Activated naive CD4-positive, alpha-beta T cell treated with anti-CD3 and anti-CD28 coated beads for 36 hours (primary cell): ENCODE data around the gene EXOC4. TPM values are rescaled to one million over a fixed set of nuclear protein-coding genes. Genes with fewer than 3 reads are reported as not detected.

Experiments used
- CTCF ChIA-PET: fragments of 350-600 bp; sonication (Branson Sonifier 250); formaldehyde crosslinking; loops from one replicate; lab custom pipeline; 2021; ENCODE audit warnings: antibody characterized with exemption; lab: Charles Lee
- DNase-seq: peaks from one replicate; pipeline ENCODE4 v3.0.0-alpha.2; 2020
- H3K27ac Mint-ChIP-seq: one replicate; pipeline ENCODE4 v1.8.0; 2021; ENCODE audit warnings: mild to moderate bottlenecking, mixed read lengths
- H3K27me3 Mint-ChIP-seq: one replicate; pipeline ENCODE4 v1.8.0; 2021; ENCODE audit warnings: low read depth, mixed read lengths
- H3K36me3 Mint-ChIP-seq: one replicate; pipeline ENCODE4 v1.8.0; 2021; ENCODE audit warnings: low read depth, mixed read lengths
- H3K4me1 Mint-ChIP-seq: one replicate; pipeline ENCODE4 v1.8.0; 2021; ENCODE audit warnings: low read depth, mixed read lengths
- H3K4me3 Mint-ChIP-seq: one replicate; pipeline ENCODE4 v1.8.0; 2021; ENCODE audit warnings: mild to moderate bottlenecking, moderate library complexity, mixed read lengths
- H3K9me3 Mint-ChIP-seq: one replicate; pipeline ENCODE4 v1.8.0; 2021; ENCODE audit warnings: mixed read lengths
- intact Hi-C: fragments of 100-400 bp; cut with micrococcal nuclease; formaldehyde crosslinking; loops from one replicate; pipeline ENCODE4 v1.15.1; 2023
- total RNA-seq, 2 experiments: library from RNA; stranded (reverse); gene quantifications; one replicate each; pipeline ENCODE4 v1.2.3, GENCODE V29; 2021

The EXOC4 gene
- total RNA-seq, 2 experiments from 2014 or later: 57.1 to 62.1 TPM

DNA sequence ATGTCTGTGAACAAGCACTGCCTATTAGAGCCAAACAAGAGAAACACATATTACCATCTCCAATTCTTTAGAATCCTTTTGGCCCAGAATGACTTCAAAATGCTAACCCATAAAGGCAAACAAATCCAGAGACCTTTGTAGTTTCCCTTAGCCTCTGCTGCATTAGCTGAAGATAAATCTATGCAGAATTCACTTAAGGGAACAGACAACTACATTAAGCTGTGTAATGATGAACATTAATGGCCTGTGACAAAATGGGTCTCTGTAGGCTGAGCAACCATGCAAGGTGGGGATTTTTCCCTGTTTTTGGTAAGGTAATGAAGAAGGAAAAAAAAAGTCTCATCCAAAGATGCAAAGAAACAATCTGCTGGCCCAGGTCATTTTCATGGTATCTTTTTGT, 411.6 kb downstream of the EXOC4 start:
- CTCF ChIA-PET: no interaction called here
- H3K36me3 Mint-ChIP-seq: peaks cover 7% of the 10 kb centered on the region

GRCh38 chr7:133668296-133669060, 415.6 kb downstream of the EXOC4 start:
- intact Hi-C loops: no loop called here
- CTCF ChIA-PET: no interaction called here
- no peak overlapping the region for H3K4me3 Mint-ChIP-seq
- no peaks in the 10 kb centered on the region for H3K27me3 Mint-ChIP-seq
- no peaks in the 10 kb centered on the region for H3K4me1 Mint-ChIP-seq
- no peak for DNase-seq
- H3K27ac Mint-ChIP-seq: no peak overlapping the region
- H3K36me3 Mint-ChIP-seq: peaks cover 4% of the 10 kb centered on the region
- no peaks in the 10 kb centered on the region for H3K9me3 Mint-ChIP-seq

More for the DNA sequence above, 411.6 kb downstream of the EXOC4 start:
- Mint-ChIP-seq H3K9me3 (no peaks in the 10 kb centered on the region), H3K27ac (no peak overlapping the region), H3K4me3 (no peak overlapping the region), H3K4me1 (no peaks in the 10 kb centered on the region), H3K27me3 (no peaks in the 10 kb centered on the region)
- intact Hi-C loops: no loop called here
- no peak for DNase-seq

GRCh38 chr7:133669061-133669455, 416.2 kb downstream of the EXOC4 start:
- no peak for DNase-seq
- Mint-ChIP-seq H3K4me3 (no peak overlapping the region), H3K4me1 (no peaks in the 10 kb centered on the region), H3K36me3 (peaks cover 3% of the 10 kb centered on the region), H3K27ac (no peak overlapping the region), H3K27me3 (no peaks in the 10 kb centered on the region), H3K9me3 (no peaks in the 10 kb centered on the region)
- CTCF ChIA-PET: interaction anchor here (0.8 kb wide), 1 partner anchor 9 kb away, joined by 3 read pairs; no protein-coding TSS in a partner anchor
- intact Hi-C loops: no loop called here

DNA sequence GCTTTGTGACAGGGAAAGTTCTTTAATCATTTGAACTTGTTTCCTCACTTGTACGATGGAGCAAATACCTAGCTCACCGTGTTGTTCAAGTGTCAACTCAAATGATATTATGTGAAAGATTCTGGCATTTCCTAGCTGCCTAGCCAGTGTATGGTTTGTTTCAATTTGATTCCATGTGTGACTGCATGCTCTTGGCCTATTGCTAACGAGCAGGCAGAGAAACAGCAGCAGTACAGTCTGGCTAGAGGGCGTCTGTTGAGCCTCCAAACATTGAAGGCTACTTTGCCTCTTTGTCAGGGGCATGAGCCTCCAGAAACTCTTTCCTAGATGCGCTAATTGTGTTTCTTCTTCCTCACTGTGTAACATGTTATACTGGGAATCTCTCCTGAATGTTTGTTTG, 417.4 kb downstream of the EXOC4 start:
- peaks cover 3% of the 10 kb centered on the region for H3K36me3 Mint-ChIP-seq

GRCh38 chr7:133672866-133673265, 420.0 kb downstream of the EXOC4 start:
- intact Hi-C loops: no loop called here
- no peak overlapping the region for H3K4me3 Mint-ChIP-seq
- H3K27me3 Mint-ChIP-seq: no peaks in the 10 kb centered on the region
- peaks cover 3% of the 10 kb centered on the region for H3K36me3 Mint-ChIP-seq
- H3K4me1 Mint-ChIP-seq: no peaks in the 10 kb centered on the region
- no peak for DNase-seq
- H3K27ac Mint-ChIP-seq: no peak overlapping the region
- CTCF ChIA-PET: no interaction called here
- no peaks in the 10 kb centered on the region for H3K9me3 Mint-ChIP-seq

More for the DNA sequence above, 417.4 kb downstream of the EXOC4 start:
- Mint-ChIP-seq H3K4me3 (no peak overlapping the region), H3K27ac (no peak overlapping the region), H3K4me1 (no peaks in the 10 kb centered on the region), H3K9me3 (no peaks in the 10 kb centered on the region), H3K27me3 (no peaks in the 10 kb centered on the region)
- intact Hi-C loops: no loop called here
- DNase-seq: no peak
- CTCF ChIA-PET: interaction anchor here (0.6 kb wide), 1 partner anchor 32 kb away, joined by 4 read pairs; no protein-coding TSS in a partner anchor

- H3K36me3 Mint-ChIP-seq: peaks cover 4% of the 10 kb centered on the region
- intact Hi-C loops: no loop called here
- CTCF ChIA-PET: no interaction called here
- H3K27ac Mint-ChIP-seq: no peak overlapping the region
- no peak for DNase-seq
- H3K4me3 Mint-ChIP-seq: no peak overlapping the region
- no peaks in the 10 kb centered on the region for H3K27me3 Mint-ChIP-seq
- H3K4me1 Mint-ChIP-seq: no peaks in the 10 kb centered on the region
- no peaks in the 10 kb centered on the region for H3K9me3 Mint-ChIP-seq
Observed at GRCh38 chr7:133674079-133674763, 421.3 kb downstream of the EXOC4 start.

- H3K27me3 Mint-ChIP-seq: no peaks in the 10 kb centered on the region
- DNase-seq: no peak
- H3K4me1 Mint-ChIP-seq: no peaks in the 10 kb centered on the region
- no peak overlapping the region for H3K4me3 Mint-ChIP-seq
- H3K27ac Mint-ChIP-seq: no peak overlapping the region
- CTCF ChIA-PET: no interaction called here
- intact Hi-C loops: no loop called here
- H3K36me3 Mint-ChIP-seq: peaks cover 8% of the 10 kb centered on the region
- no peaks in the 10 kb centered on the region for H3K9me3 Mint-ChIP-seq
Observed at GRCh38 chr7:133675510-133676218, 422.8 kb downstream of the EXOC4 start.

GRCh38 chr7:133676805-133677370, 424.0 kb downstream of the EXOC4 start:
- Mint-ChIP-seq H3K4me1 (no peaks in the 10 kb centered on the region), H3K4me3 (no peak overlapping the region), H3K27me3 (no peaks in the 10 kb centered on the region), H3K36me3 (peaks cover 5% of the 10 kb centered on the region), H3K9me3 (no peaks in the 10 kb centered on the region), H3K27ac (no peak overlapping the region)
- CTCF ChIA-PET: interaction anchor here (0.7 kb wide), 1 partner anchor 14 kb away, joined by 5 read pairs; no protein-coding TSS in a partner anchor
- intact Hi-C loops: no loop called here
- no peak for DNase-seq

- H3K36me3 Mint-ChIP-seq: peaks cover 9% of the 10 kb centered on the region
- CTCF ChIA-PET: interaction anchor here (0.8 kb wide), 1 partner anchor 9 kb away, joined by 3 read pairs; no protein-coding TSS in a partner anchor
- DNase-seq: no peak
- no peak overlapping the region for H3K27ac Mint-ChIP-seq
- H3K4me3 Mint-ChIP-seq: no peak overlapping the region
- no peaks in the 10 kb centered on the region for H3K27me3 Mint-ChIP-seq
- no peaks in the 10 kb centered on the region for H3K9me3 Mint-ChIP-seq
- intact Hi-C loops: no loop called here
- H3K4me1 Mint-ChIP-seq: peaks cover 4% of the 10 kb centered on the region
Observed at GRCh38 chr7:133678137-133678814, 425.4 kb downstream of the EXOC4 start.

DNA sequence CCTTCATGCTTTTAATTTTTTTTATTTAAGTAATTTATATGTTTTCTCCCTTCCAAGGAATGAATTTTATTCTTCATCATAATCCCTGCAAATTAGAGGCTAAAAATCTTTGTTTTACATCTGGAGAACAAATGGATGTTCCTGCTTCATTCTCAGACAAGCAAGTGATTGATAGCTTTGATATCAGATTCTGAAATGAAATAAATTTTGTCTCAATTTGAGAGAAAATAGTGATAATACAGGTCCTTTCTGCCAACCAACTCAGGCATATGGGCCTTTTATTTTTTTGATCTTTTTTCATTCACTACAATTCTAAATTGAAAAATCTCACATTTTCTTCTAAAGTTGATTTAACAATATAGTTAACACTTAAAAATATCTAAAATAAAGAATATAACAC, 427.1 kb downstream of the EXOC4 start:
- no peak overlapping the region for H3K27ac Mint-ChIP-seq
- H3K9me3 Mint-ChIP-seq: no peaks in the 10 kb centered on the region
- intact Hi-C loops: no loop called here
- no peaks in the 10 kb centered on the region for H3K27me3 Mint-ChIP-seq
- peaks cover 9% of the 10 kb centered on the region for H3K36me3 Mint-ChIP-seq
- CTCF ChIA-PET: no interaction called here
- no peak for DNase-seq
- no peak overlapping the region for H3K4me3 Mint-ChIP-seq
- peaks cover 4% of the 10 kb centered on the region for H3K4me1 Mint-ChIP-seq

DNA sequence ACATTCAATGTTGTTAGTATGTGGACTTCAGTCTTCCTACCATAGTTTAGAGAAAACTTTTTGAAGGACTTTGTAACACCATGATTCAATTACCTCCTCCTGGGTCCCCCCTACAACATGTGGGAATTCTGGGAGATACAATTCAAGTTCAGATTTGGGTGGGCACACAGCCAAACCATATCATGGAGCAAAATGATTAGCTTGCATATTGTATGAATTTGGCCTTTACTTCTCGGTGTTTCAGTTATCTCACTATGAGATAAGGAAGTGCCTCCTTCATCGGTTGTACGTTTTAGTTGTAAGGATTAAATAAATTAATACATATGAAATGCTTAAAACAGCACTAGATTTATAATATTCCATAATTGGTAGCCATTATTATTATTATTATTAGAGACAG, 428.7 kb downstream of the EXOC4 start:
- intact Hi-C loops: no loop called here
- Mint-ChIP-seq H3K4me3 (no peak overlapping the region), H3K4me1 (peaks cover 4% of the 10 kb centered on the region), H3K9me3 (no peaks in the 10 kb centered on the region), H3K27ac (no peak overlapping the region), H3K36me3 (peaks cover 9% of the 10 kb centered on the region), H3K27me3 (no peaks in the 10 kb centered on the region)
- CTCF ChIA-PET: no interaction called here
- DNase-seq: no peak
